Measurements from ENCODE around the gene CBLN1.

CBLN1 gene

DNA sequence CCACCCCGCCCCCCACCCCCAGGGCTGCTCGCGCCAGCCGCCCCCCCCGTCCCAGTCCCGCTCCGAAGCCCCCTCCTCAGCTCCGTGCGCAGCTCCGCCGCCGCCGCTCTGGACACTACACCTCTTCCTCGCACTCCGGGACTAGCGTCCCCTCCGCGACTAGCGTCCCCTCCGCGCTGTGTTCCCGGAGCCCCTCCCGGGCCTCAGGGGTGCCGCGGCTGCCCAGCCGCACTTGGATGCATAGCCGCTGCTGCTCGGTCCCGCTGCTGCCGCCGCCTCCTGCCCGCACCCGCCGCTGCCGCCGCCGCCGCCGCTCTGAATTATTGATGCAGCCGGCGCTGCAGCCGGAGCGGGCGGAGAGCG, at the start of gene CBLN1:
CBLN1 (minus strand) TSS at position 359 of the 363 bp plus-strand sequence. CDS start 373 bp downstream, outside the sequence.
- DNase-seq: no peak

DNA sequence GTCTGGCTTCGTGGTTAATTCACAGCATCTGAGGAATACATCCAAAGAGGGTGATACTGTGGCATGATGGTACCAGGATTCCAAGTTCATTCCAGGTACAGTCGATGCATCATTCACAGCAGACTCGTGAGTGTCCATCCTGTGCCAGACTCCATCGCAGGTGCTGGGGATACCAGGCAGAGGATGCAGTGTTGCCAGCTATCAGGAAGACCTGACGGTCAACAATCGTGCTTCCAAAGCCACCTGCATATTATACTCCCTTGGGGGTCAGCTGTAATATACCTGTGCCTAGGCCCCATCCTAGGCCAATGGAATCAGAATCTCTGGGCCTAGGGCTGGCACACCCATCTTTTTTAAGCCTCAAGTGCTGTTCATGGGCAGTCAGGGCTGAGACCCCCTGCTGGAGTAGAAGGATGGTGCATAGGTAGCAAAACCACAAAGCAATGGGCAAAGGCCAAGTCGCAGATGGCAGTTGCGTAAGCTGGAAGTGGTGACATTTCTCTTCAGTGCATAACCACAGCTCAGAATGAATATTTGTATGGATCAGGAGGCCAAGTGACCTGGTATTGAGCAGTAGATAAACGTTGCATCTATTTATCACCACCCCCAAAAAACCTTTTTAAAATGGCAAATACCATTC, 49.0 kb upstream of the CBLN1 start:
- no peak for DNase-seq

DNA sequence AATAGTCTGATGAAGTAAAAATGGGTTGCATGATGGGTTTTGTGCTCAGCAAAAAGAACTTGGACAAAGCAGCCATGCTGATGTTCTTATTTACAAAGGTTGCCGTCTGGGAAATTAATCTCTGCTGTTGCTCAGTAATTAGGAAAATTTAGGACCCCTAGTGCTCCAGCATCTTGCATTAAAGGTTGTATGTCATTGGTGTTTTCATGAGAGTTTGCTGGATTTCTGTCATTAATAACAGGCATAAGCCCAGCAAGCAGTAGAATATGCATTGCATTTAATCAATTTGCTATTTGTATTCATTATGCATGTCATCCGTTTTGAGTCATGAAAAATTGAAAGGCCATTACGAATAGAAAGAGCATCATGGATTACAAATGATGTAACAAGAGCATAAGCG, 46.7 kb upstream of the CBLN1 start:
- no peak for DNase-seq

DNA sequence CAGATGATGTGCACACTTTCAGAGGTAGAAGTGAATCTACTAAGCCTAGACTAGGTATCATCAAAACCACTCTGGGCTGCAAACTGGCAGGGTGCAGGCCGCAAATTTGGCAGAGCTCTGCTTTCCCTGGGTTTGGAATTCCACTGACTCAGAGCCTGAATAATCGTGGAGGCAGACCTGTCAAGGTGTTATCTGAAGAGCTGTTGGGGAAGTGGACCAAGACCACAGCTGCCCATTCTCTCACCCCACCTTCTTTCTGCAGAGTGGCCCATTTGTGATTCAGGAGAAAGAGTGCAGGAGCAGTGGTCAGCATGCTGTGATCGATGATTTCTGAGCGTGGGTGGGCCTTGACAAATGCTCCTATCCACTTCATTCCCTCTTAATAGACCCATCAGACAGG, 45.8 kb upstream of the CBLN1 start:
- no peak for DNase-seq

DNA sequence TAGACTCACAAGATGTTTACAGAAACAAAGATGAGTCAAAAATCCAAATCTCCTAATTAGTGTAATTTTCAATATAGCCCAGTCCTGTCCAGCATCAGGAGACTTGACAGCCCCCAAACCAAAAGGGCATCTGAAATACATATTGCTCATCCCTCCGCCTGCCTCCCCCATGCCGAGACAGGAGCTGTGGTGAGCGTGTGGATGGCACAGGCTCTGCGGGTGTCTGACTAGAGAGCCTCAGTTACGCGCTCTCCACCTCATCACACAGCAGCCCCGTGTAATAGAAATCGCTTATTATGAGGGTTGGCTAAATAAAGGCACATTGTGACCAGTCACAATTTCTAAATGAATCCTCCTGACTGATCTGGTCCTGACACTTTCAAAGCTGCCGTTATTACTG, 43.1 kb upstream of the CBLN1 start:
- DNase-seq: no peak

DNA sequence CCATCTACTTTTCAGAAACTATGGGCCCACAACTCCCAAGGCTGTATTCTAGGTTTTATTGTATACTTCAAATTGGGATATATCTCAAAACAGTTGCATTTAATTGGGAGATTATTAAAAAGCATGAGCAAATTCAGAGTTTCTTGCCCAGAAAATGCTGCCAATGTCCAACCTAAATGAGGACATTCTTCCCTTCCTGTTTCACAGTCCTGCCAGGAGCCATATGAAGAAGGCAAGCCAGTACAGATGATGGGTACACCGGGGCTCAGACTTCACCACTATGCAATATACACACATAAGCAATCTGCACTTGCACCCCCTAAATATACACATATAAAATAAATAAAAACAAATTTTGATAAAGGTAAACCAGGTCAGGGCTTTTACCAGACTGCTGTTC, 34.0 kb upstream of the CBLN1 start:
- DNase-seq: no peak

DNA sequence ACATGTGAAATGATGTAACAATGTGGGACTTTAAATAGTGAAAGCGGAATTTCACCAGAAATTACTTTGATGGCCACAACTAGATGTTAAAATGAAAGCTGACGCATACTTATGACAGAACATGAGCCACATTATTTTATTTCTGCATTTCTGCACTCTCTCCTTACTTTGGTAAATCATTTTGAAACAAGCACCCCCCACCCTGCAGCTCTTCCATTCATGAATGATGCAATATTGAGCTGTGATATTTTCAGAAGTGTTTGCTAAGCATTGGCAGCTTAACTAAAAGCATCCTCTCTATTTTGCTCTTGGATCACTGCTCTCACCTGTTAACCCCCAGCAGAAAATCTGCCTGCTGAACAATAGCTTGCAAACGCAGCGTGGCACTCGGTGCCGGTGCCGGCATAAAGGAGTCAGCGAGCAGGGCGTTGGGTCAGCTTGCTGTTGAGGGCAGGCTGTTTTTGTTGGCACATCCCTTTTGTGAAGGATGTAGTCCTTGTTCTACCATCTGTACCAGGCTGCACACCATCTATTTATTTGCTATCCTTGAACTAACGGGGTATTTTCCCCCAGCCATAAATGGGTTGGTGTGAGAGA, 30.8 kb upstream of the CBLN1 start:
- no peak for DNase-seq

DNA sequence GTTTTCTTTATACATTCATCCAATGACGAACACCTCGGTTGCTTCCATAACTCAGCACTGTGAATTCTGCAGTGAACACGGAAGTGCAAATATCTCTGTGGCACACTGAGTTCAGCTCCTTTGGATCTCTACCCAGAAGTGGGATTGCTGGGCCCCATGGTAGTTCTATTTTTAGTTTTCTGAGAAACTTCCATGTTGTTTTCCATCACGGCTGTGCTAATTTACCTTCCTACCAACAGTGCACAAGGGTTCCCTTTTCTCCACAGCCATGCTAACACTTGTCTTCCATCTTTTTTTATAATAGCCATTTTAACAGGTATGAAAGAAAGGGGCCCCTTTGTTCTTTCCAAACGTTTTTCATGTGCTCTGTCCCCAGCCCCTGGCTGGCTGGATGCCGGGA, 30.2 kb upstream of the CBLN1 start:
- DNase-seq: no peak

DNA sequence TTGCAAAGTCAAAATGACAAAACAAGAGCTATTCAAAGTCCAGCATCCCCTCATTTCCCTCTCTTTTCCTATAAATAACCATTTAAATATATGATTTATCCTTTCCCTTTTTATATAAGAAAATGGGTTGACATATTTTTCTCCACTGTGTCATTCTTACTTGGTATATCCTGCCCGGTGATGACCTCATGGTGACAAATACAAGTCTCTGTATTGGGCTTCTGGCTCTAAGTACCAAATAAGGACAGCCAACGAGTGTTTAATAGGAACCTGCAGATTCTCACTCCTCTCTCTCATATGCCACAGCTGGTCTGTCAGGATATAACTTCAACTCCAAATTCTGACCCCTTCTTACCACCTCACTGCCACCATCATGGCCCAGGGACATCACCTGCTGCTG, 25.5 kb upstream of the CBLN1 start:
- DNase-seq: no peak

DNA sequence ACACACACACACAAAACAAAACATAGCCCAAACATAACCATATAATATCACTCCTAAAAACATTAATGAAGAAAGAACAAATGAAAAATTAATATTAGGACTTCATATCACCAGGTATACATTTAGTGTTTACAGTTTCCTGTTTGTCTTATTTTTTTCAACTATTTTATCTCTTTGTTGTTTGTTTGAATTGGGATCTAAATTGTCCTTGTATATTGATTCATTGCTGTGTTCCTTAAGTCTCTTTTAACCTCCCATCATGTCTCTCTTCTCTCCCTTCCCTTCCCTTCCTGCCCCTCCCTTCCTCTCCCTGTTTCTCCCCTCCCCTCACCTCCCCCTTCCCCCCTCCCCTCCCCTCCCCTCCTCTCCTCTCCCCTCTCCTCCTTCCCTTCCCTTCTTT, 23.8 kb upstream of the CBLN1 start:
- DNase-seq: no peak

DNA sequence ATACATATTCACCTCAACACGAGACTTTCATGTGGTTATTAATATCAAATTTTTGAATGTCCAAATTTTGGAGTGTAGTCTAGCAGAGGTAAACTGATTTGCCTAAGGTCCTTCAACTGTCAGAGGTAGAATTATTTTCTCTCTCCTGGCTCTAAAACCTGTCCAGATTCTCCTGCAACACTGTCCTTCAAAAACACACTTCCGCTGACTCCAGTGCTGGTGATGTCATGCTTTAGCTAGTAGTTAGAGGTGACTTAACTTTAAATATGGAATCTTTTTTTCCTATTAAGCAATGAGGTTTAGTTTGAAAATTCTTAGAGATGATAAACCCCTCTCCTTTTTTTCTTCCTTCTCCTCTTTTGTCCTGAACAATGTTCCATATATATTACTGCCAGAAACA, 10.8 kb upstream of the CBLN1 start:
- no peak for DNase-seq

DNA sequence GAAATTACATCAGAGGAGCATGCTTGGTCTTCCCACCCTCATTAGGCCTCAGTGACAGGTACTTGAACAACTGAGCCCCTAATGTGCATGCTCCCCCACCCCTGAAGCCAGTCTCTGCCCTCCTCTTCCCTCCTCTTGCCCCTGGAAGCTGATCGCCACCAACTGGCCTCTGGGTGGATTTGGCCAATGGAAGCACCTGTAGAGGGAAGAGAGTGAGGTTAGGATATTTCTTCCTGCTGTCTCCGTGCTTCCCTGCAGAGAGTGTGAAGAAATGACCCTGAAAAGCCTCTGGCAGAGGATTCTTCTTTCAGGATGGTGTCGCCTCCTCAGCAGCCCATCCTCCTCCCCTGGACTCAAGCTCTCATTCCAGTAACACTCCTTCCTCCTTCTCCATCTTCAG, 5.9 kb upstream of the CBLN1 start:
- no peak for DNase-seq

DNA sequence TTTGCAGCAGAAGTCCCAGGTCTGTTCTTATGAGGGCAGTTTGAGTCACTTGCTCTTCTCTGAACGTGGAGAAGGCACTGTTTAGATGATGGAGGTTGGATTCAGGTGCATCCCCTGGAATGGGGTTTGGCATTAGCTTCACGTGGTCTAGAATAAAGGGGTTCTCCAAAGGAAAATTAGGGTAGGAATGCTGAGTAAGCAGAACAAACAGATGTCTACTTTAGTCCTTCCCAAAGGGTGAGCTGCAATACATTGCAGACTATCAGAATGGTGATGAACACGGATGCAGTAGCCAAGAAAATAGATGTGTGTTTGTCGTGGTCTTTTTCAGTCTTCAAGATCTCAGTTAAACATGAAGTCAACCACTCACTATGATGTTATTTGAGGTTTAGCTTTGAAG, 3.3 kb upstream of the CBLN1 start:
- no peak for DNase-seq

DNA sequence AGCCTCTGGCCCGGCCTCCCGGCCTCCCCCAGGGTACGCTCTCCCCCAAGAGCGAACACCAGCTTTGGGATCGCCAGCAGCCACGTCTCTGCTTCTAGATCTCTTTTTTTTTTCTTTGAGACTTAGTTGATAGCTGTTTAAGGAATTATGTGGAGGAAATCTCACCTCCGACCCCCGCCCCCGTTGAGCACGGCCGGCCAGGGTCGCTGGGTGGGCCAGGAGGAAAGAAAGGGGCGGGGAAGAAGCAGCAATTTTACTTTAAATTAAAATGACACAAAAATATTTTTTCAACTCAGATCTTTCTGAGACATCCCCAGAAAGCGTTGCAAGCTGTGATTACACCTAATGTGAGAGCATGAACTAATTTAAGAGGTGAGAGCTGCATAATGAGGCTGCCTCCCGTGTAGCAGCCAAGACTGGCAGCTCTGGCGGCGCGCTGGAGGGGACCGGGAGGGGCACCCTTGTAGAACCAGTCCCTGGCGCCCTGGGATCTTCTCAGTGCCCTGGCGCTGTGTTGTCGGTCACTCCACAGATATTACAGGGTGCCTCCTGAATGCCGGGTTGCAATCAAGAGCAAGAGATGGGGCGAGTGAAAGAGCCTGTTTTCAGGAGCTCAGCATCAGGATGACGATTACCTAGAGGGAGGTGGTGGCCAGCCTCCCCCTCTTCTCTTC, 1.9 kb upstream of the CBLN1 start:
- no peak for DNase-seq

DNA sequence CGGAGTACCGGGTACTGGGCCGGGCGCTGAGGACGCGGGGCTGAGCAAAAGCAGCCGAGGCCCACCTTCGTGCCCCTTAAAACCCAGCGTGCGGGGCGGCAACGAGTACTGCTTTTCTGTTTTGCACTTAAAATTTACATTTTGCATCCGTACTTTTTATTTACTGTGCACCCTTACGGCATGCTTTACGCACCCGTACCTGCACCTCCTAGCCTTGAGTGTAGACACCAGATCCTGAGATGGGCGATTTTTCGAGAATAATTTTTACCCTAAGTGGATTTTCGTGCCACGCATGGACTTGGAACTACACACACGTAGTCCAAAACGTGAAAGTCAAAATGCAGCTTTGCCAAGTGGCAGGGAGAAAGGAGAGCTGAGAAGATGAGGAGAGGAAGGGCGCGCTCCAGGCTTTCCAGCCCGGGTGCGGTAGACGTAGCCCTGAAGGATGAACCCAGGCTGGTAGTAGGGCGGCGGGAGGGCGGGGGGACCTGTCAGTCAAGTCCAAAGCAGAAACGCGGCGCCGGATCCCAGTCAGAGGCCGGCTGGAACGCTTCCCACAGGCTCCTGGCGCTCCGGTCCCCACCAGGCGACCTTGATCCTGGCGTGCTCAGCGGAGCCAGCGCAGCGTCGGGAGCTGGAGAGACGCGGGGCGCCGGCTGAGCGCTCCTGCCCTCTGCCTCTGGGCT, 1.2 kb upstream of the CBLN1 start:
- no peak for DNase-seq

DNA sequence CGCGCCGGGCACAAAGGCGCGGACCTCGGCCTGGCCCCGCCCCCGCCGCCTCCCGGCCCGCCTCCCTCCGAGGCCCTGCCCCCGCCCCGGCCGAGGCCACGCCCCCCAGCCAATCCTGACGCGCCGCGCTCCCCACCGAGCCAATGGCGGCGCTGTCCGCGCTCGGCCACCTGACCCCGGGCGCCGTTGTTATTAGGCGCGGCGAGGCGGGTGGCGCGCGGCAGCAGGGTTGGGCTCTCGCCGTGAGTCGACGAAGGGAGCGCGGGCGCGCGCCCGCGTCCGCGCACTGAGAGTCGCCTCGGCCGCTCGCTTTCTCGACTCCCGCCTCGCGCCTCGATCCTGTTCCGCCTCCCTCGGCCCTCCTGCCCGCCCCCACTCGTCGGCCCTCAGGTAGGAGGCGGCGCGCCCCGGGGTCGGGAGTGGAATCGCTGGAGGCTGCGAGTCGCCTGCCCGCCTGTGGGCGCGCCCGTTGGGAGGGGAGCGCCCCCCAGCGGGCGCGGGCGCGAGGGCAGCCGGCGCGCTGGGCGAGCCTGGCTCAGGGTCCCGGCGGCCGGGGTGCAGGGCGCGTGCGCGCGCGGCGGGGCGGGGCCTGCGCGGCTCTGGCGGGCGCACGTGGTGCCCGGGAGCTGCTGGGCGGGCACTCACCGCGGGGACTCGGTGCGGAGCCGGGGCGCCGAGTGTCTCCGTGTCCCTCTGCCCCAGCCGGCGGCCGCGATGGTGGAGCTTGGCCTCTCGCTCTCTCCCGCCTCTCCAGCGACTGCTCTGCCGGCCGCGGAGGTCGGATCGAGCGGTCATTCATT, 405 bp upstream of the CBLN1 start:
- DNase-seq: peak in 1 of 2 donors; percentile 16

DNA sequence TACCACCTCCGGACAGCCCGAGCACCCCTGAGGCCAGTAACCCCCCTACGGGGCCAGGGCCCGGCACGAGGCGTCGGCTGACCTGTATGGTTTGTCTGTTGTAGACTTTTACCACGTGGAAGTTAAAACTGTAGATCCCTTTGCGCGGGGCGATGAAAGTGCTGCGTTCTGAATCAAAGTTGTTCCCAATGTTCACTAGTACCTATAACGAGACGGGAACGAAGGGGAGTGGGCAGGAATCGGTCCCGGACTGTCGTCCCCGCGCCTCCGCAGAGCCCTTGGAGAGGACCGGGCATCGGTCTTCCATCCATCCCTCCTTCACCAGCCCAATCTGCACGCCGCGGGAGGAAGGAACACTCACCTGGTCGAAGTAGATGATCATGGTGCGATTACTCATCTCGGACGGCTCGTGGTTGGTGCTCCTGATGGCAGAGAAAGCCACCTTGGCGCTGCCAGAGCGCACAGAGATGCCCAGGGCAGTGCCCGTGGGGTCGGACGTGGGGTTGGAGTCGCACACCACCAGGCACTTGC, 732 bp downstream of the CBLN1 start:
- no peak for DNase-seq

DNA sequence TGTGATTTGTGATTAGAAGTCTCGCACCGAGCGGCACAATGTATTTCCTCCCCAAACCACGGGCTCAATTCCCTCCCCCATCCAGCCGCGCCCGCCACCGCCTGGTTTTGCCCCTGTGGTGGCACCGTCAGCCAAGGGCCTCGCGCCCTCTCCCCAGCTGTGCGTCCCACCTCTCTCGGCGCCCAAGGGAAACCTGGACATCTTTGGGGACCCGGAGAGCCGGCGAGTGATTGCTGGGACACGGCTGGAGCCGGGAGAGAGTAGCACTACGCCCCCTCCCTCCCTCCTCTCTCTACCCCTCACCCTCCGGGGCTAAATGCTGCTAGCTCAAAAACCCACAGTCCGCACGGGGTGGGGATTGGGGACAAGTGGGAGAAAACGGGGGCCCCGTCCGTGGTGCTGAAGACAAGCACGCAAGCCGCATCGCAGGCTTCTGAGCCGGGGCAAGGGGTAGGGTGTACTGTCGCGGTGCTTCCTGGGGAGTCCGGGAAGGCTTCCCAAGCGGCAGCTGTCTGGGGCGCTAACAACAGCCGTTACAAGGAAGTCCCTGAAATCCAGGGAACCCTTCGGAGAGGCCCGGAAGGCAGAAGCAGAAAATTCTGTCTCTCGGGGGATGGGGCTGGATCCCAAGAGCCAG, 1.4 kb downstream of the CBLN1 start:
- DNase-seq: no peak

DNA sequence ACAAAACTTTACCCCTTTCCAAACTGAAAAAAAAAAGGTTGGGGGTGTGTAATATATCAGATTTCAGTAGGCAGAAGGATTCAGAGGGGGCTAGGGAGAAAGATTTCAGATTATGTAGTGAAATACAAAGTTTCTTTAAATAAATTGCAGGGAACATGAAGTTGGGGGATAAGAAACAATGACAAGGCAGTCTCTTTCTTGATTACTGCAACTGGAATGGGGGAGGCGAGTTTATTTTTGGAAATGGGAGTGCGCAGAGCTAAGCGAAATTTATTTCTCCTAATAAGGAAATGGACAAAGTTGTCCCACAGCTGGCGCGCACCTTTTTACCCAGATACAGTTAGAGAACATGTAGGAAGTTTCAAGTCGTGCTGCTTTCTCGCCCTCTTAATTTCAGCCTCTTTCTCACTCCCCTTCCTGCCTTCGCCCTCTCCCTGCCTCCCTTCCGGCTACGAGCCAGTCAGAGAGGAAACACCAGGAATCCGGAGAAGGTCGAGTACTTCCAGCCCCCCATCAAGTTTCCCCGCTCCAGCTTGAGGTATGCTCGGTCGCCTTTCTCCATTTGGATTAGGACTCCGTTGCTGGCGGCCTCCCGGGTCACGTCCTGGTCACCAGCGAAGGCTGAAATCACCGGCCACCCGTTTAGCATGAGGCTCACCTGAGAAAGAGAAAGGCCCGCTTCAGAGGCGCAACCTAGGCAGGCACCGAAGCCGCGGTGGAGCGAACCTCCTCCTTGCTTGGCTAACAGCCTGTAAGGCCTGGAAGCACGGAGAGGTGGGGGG, 2.5 kb downstream of the CBLN1 start:
- DNase-seq: no peak

DNA sequence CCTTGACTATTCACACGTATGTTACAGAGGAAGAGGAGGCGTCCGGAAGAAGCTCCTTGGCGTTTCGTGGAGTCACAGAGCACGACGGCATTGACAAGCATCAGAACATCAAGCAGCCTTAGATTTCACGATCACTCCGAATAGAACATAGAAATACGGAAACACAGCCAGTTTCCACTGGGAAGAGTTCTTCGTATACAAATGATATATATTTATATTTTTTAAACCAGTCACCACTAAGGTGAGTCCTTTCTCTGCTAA, 3.1 kb downstream of the CBLN1 start:
- no peak for DNase-seq

DNA sequence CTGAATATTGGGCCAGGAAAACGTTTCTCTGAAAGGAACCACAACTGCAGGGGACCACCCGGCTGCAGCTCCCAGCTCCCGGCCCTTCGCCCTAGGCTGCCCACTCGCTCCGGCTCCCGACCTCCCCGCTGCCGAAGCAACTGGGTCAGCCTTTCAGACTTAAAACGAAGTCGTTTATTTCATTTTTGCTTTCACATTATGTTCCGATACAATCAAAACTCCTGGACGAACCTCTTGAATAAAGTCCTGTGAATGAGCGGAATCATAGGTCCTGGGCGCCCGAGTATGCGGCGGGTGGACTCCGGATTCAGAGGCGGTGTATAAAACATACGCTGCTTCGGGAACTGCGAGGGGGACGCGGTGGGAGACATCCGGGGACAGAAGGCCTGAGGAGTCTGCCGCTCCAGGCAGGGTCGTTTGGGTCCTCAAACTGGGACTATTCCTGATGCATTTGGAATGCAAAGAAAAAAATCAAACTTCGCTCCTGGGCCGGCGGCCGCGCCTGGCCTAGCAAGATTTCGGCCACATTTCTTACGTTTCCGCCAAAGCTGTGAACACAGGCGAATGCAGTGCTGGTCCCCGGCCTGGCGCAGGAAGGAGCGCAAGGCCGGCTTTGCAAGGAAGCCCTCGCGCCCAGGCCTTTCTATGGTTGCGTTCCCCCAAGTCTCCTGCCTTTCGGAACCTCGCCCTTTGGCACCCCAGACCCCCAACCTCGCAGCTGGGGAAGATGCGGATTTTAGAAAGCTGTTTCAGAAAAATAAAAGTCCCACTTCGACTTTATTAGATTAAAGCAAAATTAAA, 3.7 kb downstream of the CBLN1 start:
- no peak for DNase-seq
